WTC11 (cell line): ENCODE data around the gene ZNF821. TPM values are rescaled to one million over a fixed set of nuclear protein-coding genes. Genes with fewer than 3 reads are reported as not detected.
"Not testable (repeated sequence)": the region's sequence is repeated elsewhere in the genome, so short reads cannot be mapped to it uniquely, and the experiment has no call there.

ENCODE experiments used
- ATAC-seq: fragments of 200-7000 bp; cut with Tn5 transposase; 2 replicates; pipeline ENCODE4 v1.10.0; 2021; ENCODE audit warnings: mild to moderate bottlenecking, moderate library complexity
- CTCF ChIA-PET: fragments of 300-600 bp; sonication (Branson Sonifier 250); formaldehyde crosslinking; loops from one replicate; lab custom pipeline; 2021; ENCODE audit warnings: antibody characterized with exemption; lab: Charles Lee
- POLR2A ChIA-PET: fragments of 350-600 bp; sonication (Branson Sonifier 250); formaldehyde crosslinking; loops from one replicate; lab custom pipeline; 2021; ENCODE audit warnings: antibody characterized with exemption; lab: Charles Lee
- DNase-seq: peaks from one replicate; pipeline ENCODE4 v3.0.0; 2021; ENCODE audit warnings: low spot score
- H3K27ac Mint-ChIP-seq: 2 replicates; pipeline ENCODE4 v1.8.0; 2021; ENCODE audit warnings: mixed read lengths
- H3K27me3 Mint-ChIP-seq: 2 replicates; pipeline ENCODE4 v1.8.0; 2021; ENCODE audit warnings: low read depth, mild to moderate bottlenecking, moderate library complexity, mixed read lengths
- H3K36me3 Mint-ChIP-seq: 2 replicates; pipeline ENCODE4 v1.8.0; 2021; ENCODE audit warnings: mixed read lengths
- H3K4me1 Mint-ChIP-seq: 2 replicates; pipeline ENCODE4 v1.8.0; 2022; ENCODE audit warnings: mixed read lengths
- H3K4me3 Mint-ChIP-seq: 2 replicates; pipeline ENCODE4 v1.8.0; 2021; ENCODE audit warnings: mild to moderate bottlenecking, moderate library complexity, mixed read lengths
- H3K9me3 Mint-ChIP-seq: 2 replicates; pipeline ENCODE4 v1.8.0; 2021; ENCODE audit warnings: mixed read lengths
- CBFB ChIP-seq: sonication (generic); formaldehyde crosslinking; IDR thresholded peaks from 2 replicates; pipeline ENCODE4 v1.8.1; 2022; ENCODE audit warnings: mild to moderate bottlenecking, low read depth, missing genetic modification reagents
- ELF4 ChIP-seq: sonication (generic); formaldehyde crosslinking; IDR thresholded peaks from 2 replicates; pipeline ENCODE4 v1.8.1; 2022; ENCODE audit warnings: low read depth, mild to moderate bottlenecking, moderate library complexity, missing genetic modification reagents
- ETV6 ChIP-seq: sonication (generic); formaldehyde crosslinking; IDR thresholded peaks from 2 replicates; pipeline ENCODE4 v1.8.1; 2022; ENCODE audit warnings: mild to moderate bottlenecking, missing genetic modification reagents
- FOXJ3 ChIP-seq: sonication (generic); formaldehyde crosslinking; IDR thresholded peaks from 2 replicates; pipeline ENCODE4 v1.9.0; 2021; ENCODE audit warnings: missing genetic modification reagents, mild to moderate bottlenecking, borderline replicate concordance
- STAT6 ChIP-seq: sonication (generic); formaldehyde crosslinking; conservative IDR thresholded peaks from 2 replicates; pipeline ENCODE4 v1.8.1; 2023; ENCODE audit warnings: mild to moderate bottlenecking, low read depth, missing genetic modification reagents, moderate library complexity
- TEAD4 ChIP-seq: sonication (generic); formaldehyde crosslinking; IDR thresholded peaks from 2 replicates; pipeline ENCODE4 v1.8.0; 2022; ENCODE audit warnings: mild to moderate bottlenecking, missing genetic modification reagents
- TP53 ChIP-seq: sonication (generic); formaldehyde crosslinking; IDR thresholded peaks from 2 replicates; pipeline ENCODE4 v1.8.1; 2023; ENCODE audit warnings: mild to moderate bottlenecking, missing genetic modification reagents
- ZNF317 ChIP-seq: sonication (generic); formaldehyde crosslinking; IDR thresholded peaks from 2 replicates; pipeline ENCODE4 v1.8.1; 2023; ENCODE audit warnings: low read depth, mild to moderate bottlenecking, moderate library complexity, missing genetic modification reagents, borderline replicate concordance
- ZNF423 ChIP-seq: fragments of 250-450 bp; sonication (Bioruptor Pico); IDR thresholded peaks from 2 replicates; pipeline ENCODE4 v2.1.2; 2022; ENCODE audit warnings: mild to moderate bottlenecking, moderate library complexity
- total RNA-seq: library from RNA; stranded (reverse); gene quantifications from 3 replicates; pipeline ENCODE4 v1.2.3, GENCODE V29; 2021
- TF ChIP-seq, protein P1 (sequence below): sonication (generic); formaldehyde crosslinking; IDR thresholded peaks from 2 replicates; pipeline ENCODE4 v1.8.0; 2023; ENCODE audit warnings: mild to moderate bottlenecking, missing genetic modification reagents
- TF ChIP-seq, protein P2 (sequence below): sonication (generic); formaldehyde crosslinking; IDR thresholded peaks from 2 replicates; pipeline ENCODE4 v1.8.0; 2022; ENCODE audit warnings: mild to moderate bottlenecking, missing genetic modification reagents
- TF ChIP-seq, protein P3 (sequence below): sonication (generic); formaldehyde crosslinking; IDR thresholded peaks from 2 replicates; pipeline ENCODE4 v1.8.1; 2023; ENCODE audit warnings: mild to moderate bottlenecking, missing genetic modification reagents, moderate library complexity
- TF ChIP-seq, protein P4 (sequence below): fragments of 250-450 bp; sonication (Bioruptor Pico); IDR thresholded peaks from 2 replicates; pipeline ENCODE4 v1.9.0; 2021; ENCODE audit warnings: mild to moderate bottlenecking
- TF ChIP-seq, protein P5 (sequence below): sonication (generic); formaldehyde crosslinking; conservative IDR thresholded peaks from 2 replicates; pipeline ENCODE4 v1.8.1; 2022; ENCODE audit warnings: mild to moderate bottlenecking, missing genetic modification reagents
- TF ChIP-seq, protein P6 (sequence below): sonication (generic); formaldehyde crosslinking; IDR thresholded peaks from 2 replicates; pipeline ENCODE4 v1.8.1; 2023; ENCODE audit warnings: mild to moderate bottlenecking, missing genetic modification reagents

ZNF821 gene
- total RNA-seq, 1 experiment from 2014 or later: 16.2 TPM

- H3K27me3 Mint-ChIP-seq: no peaks in the 10 kb centered on the region; the same call in 1 of the 2 replicates
- no peak for ATAC-seq
- H3K9me3 Mint-ChIP-seq: no peaks in the 10 kb centered on the region
- TF ChIP-seq, protein P1, sequence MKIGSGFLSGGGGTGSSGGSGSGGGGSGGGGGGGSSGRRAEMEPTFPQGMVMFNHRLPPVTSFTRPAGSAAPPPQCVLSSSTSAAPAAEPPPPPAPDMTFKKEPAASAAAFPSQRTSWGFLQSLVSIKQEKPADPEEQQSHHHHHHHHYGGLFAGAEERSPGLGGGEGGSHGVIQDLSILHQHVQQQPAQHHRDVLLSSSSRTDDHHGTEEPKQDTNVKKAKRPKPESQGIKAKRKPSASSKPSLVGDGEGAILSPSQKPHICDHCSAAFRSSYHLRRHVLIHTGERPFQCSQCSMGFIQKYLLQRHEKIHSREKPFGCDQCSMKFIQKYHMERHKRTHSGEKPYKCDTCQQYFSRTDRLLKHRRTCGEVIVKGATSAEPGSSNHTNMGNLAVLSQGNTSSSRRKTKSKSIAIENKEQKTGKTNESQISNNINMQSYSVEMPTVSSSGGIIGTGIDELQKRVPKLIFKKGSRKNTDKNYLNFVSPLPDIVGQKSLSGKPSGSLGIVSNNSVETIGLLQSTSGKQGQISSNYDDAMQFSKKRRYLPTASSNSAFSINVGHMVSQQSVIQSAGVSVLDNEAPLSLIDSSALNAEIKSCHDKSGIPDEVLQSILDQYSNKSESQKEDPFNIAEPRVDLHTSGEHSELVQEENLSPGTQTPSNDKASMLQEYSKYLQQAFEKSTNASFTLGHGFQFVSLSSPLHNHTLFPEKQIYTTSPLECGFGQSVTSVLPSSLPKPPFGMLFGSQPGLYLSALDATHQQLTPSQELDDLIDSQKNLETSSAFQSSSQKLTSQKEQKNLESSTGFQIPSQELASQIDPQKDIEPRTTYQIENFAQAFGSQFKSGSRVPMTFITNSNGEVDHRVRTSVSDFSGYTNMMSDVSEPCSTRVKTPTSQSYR (CRISPR knock-in tag): no peak
- TF ChIP-seq CBFB (CRISPR knock-in tag) (no peak), FOXJ3 (CRISPR knock-in tag) (no peak), ZNF317 (no peak), TEAD4 (no peak), STAT6 (CRISPR knock-in tag) (no peak), ETV6 (CRISPR knock-in tag) (no peak), TP53 (CRISPR knock-in tag) (no peak), ELF4 (no peak), ZNF423 (CRISPR knock-in tag) (no peak)
- TF ChIP-seq, protein P2, sequence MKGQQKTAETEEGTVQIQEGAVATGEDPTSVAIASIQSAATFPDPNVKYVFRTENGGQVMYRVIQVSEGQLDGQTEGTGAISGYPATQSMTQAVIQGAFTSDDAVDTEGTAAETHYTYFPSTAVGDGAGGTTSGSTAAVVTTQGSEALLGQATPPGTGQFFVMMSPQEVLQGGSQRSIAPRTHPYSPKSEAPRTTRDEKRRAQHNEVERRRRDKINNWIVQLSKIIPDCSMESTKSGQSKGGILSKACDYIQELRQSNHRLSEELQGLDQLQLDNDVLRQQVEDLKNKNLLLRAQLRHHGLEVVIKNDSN: no peak
- TF ChIP-seq, protein P3, sequence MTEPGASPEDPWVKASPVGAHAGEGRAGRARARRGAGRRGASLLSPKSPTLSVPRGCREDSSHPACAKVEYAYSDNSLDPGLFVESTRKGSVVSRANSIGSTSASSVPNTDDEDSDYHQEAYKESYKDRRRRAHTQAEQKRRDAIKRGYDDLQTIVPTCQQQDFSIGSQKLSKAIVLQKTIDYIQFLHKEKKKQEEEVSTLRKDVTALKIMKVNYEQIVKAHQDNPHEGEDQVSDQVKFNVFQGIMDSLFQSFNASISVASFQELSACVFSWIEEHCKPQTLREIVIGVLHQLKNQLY (CRISPR knock-in tag): no peak
- TF ChIP-seq, protein P4, sequence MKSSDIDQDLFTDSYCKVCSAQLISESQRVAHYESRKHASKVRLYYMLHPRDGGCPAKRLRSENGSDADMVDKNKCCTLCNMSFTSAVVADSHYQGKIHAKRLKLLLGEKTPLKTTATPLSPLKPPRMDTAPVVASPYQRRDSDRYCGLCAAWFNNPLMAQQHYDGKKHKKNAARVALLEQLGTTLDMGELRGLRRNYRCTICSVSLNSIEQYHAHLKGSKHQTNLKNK: no peak
- TF ChIP-seq, protein P5, sequence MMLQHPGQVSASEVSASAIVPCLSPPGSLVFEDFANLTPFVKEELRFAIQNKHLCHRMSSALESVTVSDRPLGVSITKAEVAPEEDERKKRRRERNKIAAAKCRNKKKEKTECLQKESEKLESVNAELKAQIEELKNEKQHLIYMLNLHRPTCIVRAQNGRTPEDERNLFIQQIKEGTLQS (CRISPR knock-in tag): no peak
- TF ChIP-seq, protein P6, sequence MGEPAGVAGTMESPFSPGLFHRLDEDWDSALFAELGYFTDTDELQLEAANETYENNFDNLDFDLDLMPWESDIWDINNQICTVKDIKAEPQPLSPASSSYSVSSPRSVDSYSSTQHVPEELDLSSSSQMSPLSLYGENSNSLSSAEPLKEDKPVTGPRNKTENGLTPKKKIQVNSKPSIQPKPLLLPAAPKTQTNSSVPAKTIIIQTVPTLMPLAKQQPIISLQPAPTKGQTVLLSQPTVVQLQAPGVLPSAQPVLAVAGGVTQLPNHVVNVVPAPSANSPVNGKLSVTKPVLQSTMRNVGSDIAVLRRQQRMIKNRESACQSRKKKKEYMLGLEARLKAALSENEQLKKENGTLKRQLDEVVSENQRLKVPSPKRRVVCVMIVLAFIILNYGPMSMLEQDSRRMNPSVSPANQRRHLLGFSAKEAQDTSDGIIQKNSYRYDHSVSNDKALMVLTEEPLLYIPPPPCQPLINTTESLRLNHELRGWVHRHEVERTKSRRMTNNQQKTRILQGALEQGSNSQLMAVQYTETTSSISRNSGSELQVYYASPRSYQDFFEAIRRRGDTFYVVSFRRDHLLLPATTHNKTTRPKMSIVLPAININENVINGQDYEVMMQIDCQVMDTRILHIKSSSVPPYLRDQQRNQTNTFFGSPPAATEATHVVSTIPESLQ (CRISPR knock-in tag): no peak
- TF ChIP-seq, all 79 proteins: peak for 0
- DNase-seq: no peak
- peaks cover 10% of the 10 kb centered on the region for H3K4me1 Mint-ChIP-seq
- POLR2A ChIA-PET: no interaction called here
- H3K27ac Mint-ChIP-seq: no peak overlapping the region
- H3K36me3 Mint-ChIP-seq: no peaks in the 10 kb centered on the region; the same call in 1 of the 2 replicates
- CTCF ChIA-PET: interaction anchor here (0.7 to 0.9 kb wide), 2 partner anchors 71 to 150 kb away, joined by 3 to 4 read pairs; no protein-coding TSS in a partner anchor
- H3K4me3 Mint-ChIP-seq: no peak overlapping the region
Observed at GRCh38 chr16:71811261-71811803, 72.7 kb downstream of the ZNF821 start.

DNA sequence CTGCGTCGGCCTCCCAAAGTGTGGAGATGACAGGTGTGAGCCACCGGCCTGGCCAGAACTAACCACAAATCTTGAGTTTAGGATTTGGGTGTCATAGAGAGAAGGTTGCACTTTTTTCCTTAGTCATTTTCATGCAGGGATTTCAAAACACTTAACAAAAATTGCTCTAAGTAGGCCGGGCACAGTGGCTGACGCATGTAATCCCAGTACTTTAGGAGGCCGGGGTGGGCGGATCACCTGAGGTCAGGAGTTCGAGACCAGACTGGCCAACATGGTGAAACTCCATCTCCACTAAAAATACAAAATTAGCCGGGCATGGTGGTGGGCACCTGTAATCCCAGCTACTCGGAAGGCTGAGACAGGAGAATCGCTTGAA lies 73.8 kb downstream of the ZNF821 start:
- Mint-ChIP-seq H3K27ac (peak overlapping the region; percentile 95), H3K4me3 (peak overlapping the region; percentile 98)
- ATAC-seq, H3K9me3 Mint-ChIP-seq, DNase-seq, H3K4me1 Mint-ChIP-seq, H3K27me3 Mint-ChIP-seq, H3K36me3 Mint-ChIP-seq: not testable (repeated sequence)
- ChIA-PET CTCF (interaction anchor here (0.6 kb wide), 1 partner anchor 211 kb away, joined by 3 read pairs; no protein-coding TSS in a partner anchor), POLR2A (interaction anchor here (0.7 kb wide), 1 partner anchor 1487 kb away, joined by 5 read pairs; no protein-coding TSS in a partner anchor)

Other genes with a start within 250 kb of the ZNF821 start
- 19.1 to 29.3 TPM (median 19.2 TPM) in 3 replicates for gene PHLPP2, start 159.5 kb downstream of the ZNF821 start, total RNA-seq
- 67.9 to 74.5 TPM (median 72.4 TPM) in 3 replicates for gene AP1G1, start 75.3 kb downstream of the ZNF821 start, total RNA-seq
- 21.5 to 23.2 TPM (median 23.0 TPM) in 3 replicates for gene ATXN1L, start 38.2 kb downstream of the ZNF821 start, total RNA-seq
- 255 to 272 TPM (median 268 TPM) in 3 replicates for gene IST1, start 11.3 kb upstream of the ZNF821 start, total RNA-seq
- gene PKD1L3, start 116.2 kb upstream of the ZNF821 start, total RNA-seq: not detected in 3 replicates
- gene DHODH, start 124.6 kb upstream of the ZNF821 start, total RNA-seq: 15.3 to 19.0 TPM (median 16.5 TPM) in 3 replicates
- 10.0 to 20.6 TPM (median 11.1 TPM) in 3 replicates for gene HP, start 170.3 kb upstream of the ZNF821 start, total RNA-seq
- gene HPR, start 179.0 kb upstream of the ZNF821 start, total RNA-seq: 0.37 TPM in 1 of 3 replicates, not detected in the others
- 8.3 to 9.9 TPM (median 9.0 TPM) in 3 replicates for gene TXNL4B, start 209.4 kb upstream of the ZNF821 start, total RNA-seq
- 62.4 to 91.7 TPM (median 66.5 TPM) in 3 replicates for gene DHX38, start 209.7 kb upstream of the ZNF821 start, total RNA-seq